IMR-90 (cell line): Measurements from ENCODE around the gene ANO2. TPM values are rescaled to one million over a fixed set of nuclear protein-coding genes. Genes with fewer than 3 reads are reported as not detected.

Source experiments
- ATAC-seq: fragments of 200-7000 bp; cut with Tn5 transposase; 2 replicates; pipeline ENCODE4 v1.9.1; 2020; ENCODE audit warnings: low read depth, mild to moderate bottlenecking, moderate library complexity
- BruUV-seq: library from RNA; stranded (reverse); fragments of 400-500 nt; replicated peaks from 2 replicates; lab custom pipeline; 2021; lab: Mats Ljungman, UMichigan
- CTCF ChIA-PET: fragments of 300-600 bp; formaldehyde crosslinking; extraction: SDS; loops from one replicate; lab custom pipeline; 2021; ENCODE audit warnings: antibody characterized with exemption; lab: Yijun Ruan, JAX
- POLR2A ChIA-PET: fragments of 300-600 bp; sonication (Branson Sonifier 250); formaldehyde crosslinking; loops from one replicate; lab custom pipeline; 2022; ENCODE audit warnings: antibody characterized with exemption; ENCODE audit not compliant: unreplicated experiment; lab: Charles Lee
- DNase-seq: peaks from one replicate; pipeline ENCODE4 v3.0.0; 2013
- H2AFZ ChIP-seq: replicated peaks from 2 replicates; pipeline ENCODE3; 2013; ENCODE audit warnings: low read length, mild to moderate bottlenecking; ENCODE audit not compliant: poor library complexity
- H2AK5ac ChIP-seq: 2 replicates; pipeline ENCODE4 v1.6.1; 2013; ENCODE audit warnings: low read depth, low read length, inconsistent platforms
- H2AK9ac ChIP-seq: replicated peaks from 2 replicates; pipeline ENCODE3; 2013; ENCODE audit warnings: mild to moderate bottlenecking, low read depth, low read length, moderate library complexity; ENCODE audit not compliant: poor library complexity
- H2BK120ac ChIP-seq: 2 replicates; pipeline ENCODE4 v1.6.1; 2013; ENCODE audit warnings: low read depth, low read length, inconsistent platforms
- H2BK15ac ChIP-seq: 3 replicates; pipeline ENCODE4 v1.6.1; 2013; ENCODE audit warnings: low read depth, low read length, inconsistent platforms
- H2BK20ac ChIP-seq: 2 replicates; pipeline ENCODE4 v1.6.1; 2013; ENCODE audit warnings: low read depth, mild to moderate bottlenecking, inconsistent platforms, low read length, moderate library complexity
- H2BK5ac ChIP-seq: 2 replicates; pipeline ENCODE4 v1.6.1; 2013; ENCODE audit warnings: mild to moderate bottlenecking, low read depth, low read length, inconsistent platforms; ENCODE audit not compliant: poor library complexity, severe bottlenecking
- H3K14ac ChIP-seq: replicated peaks from 2 replicates; pipeline ENCODE4 v1.6.1; 2013; ENCODE audit warnings: low read depth, low read length, inconsistent platforms
- H3K18ac ChIP-seq: 2 replicates; pipeline ENCODE4 v1.6.1; 2013; ENCODE audit warnings: low read depth, low read length, control low read depth
- H3K23ac ChIP-seq: 2 replicates; pipeline ENCODE4 v1.6.1; 2013; ENCODE audit warnings: low read depth, low read length, inconsistent platforms
- H3K27ac ChIP-seq: 2 replicates; pipeline ENCODE4 v1.5.1; 2013; ENCODE audit warnings: mild to moderate bottlenecking, control low read depth, low read length; ENCODE audit not compliant: insufficient read depth
- H3K27me3 ChIP-seq: 2 replicates; pipeline ENCODE4 v1.6.1; 2013; ENCODE audit warnings: low read length; ENCODE audit not compliant: control insufficient read depth, insufficient read depth
- H3K36me3 ChIP-seq: 2 replicates; pipeline ENCODE4 v1.6.1; 2013; ENCODE audit warnings: low read length, mixed read lengths; ENCODE audit not compliant: control insufficient read depth, insufficient read depth
- H3K4ac ChIP-seq: 2 replicates; pipeline ENCODE4 v1.6.1; 2013; ENCODE audit warnings: low read depth, low read length, inconsistent platforms
- H3K4me1 ChIP-seq: 2 replicates; pipeline ENCODE4 v1.6.1; 2013; ENCODE audit warnings: low read length, mixed read lengths; ENCODE audit not compliant: control insufficient read depth, insufficient read depth
- H3K4me2 ChIP-seq: 2 replicates; pipeline ENCODE4 v1.6.1; 2013; ENCODE audit warnings: low read depth, mild to moderate bottlenecking, control low read depth, low read length, moderate library complexity
- H3K4me3 ChIP-seq: 2 replicates; pipeline ENCODE4 v1.5.1; 2013; ENCODE audit warnings: low read depth, mild to moderate bottlenecking, control low read depth, low read length, moderate library complexity; ENCODE audit not compliant: insufficient read depth
- H3K56ac ChIP-seq: 2 replicates; pipeline ENCODE4 v1.6.1; 2013; ENCODE audit warnings: low read length, inconsistent platforms; ENCODE audit not compliant: insufficient read depth; ENCODE audit errors: extremely low read depth
- H3K79me1 ChIP-seq, 2 experiments: 2 replicates each; pipeline ENCODE4 v1.6.1; 2013; ENCODE audit warnings: low read length in 2 of 2, inconsistent platforms in 1 of 2, low read depth in 1 of 2
- H3K9ac ChIP-seq: 2 replicates; pipeline ENCODE4 v1.6.1; 2013; ENCODE audit warnings: low read depth, low read length, control low read depth
- H3K9me1 ChIP-seq: 2 replicates; pipeline ENCODE4 v1.6.1; 2013; ENCODE audit warnings: low read length, inconsistent platforms; ENCODE audit not compliant: insufficient read depth
- H3K9me3 ChIP-seq: 2 replicates; pipeline ENCODE4 v1.6.1; 2013; ENCODE audit warnings: low read length; ENCODE audit not compliant: control insufficient read depth, insufficient read depth
- H4K20me1 ChIP-seq: 2 replicates; pipeline ENCODE4 v1.6.1; 2013; ENCODE audit warnings: low read length, inconsistent platforms; ENCODE audit not compliant: insufficient read depth
- H4K5ac ChIP-seq: 2 replicates; pipeline ENCODE4 v1.6.1; 2013; ENCODE audit warnings: mild to moderate bottlenecking, low read depth, low read length, control low read depth
- H4K8ac ChIP-seq, 2 experiments: 2 replicates each; pipeline ENCODE4 v1.6.1; 2013; ENCODE audit warnings: low read depth in 2 of 2, low read length in 2 of 2, control low read depth in 1 of 2, inconsistent platforms in 1 of 2
- H4K91ac ChIP-seq: 2 replicates; pipeline ENCODE4 v1.6.1; 2013; ENCODE audit warnings: low read depth, low read length, inconsistent platforms; ENCODE audit not compliant: insufficient read depth
- BHLHE40 ChIP-seq: fragments of 150-350 bp; IDR thresholded peaks from 2 replicates; pipeline ENCODE4 v1.6.1; 2016; ENCODE audit warnings: mild to moderate bottlenecking, low read depth, low read length
- CEBPB ChIP-seq: IDR thresholded peaks from 2 replicates; pipeline ENCODE4 v1.6.1; 2012; ENCODE audit warnings: low read depth, low read length, improper control_type of control experiment
- CHD1 ChIP-seq: IDR thresholded peaks from 2 replicates; pipeline ENCODE4 v1.6.1; 2012; ENCODE audit warnings: low read depth, low read length, improper control_type of control experiment
- FOS ChIP-seq: fragments of 150-350 bp; IDR thresholded peaks from 2 replicates; pipeline ENCODE4 v1.6.1; 2016; ENCODE audit warnings: low read depth, low read length
- MAFK ChIP-seq: IDR thresholded peaks from 2 replicates; pipeline ENCODE4 v1.6.1; 2012; ENCODE audit warnings: low read depth, low read length, improper control_type of control experiment
- MAZ ChIP-seq: IDR thresholded peaks from 2 replicates; pipeline ENCODE4 v1.6.1; 2012; ENCODE audit warnings: low read depth, mild to moderate bottlenecking, low read length, improper control_type of control experiment, moderate library complexity, borderline replicate concordance
- MXI1 ChIP-seq: IDR thresholded peaks from 2 replicates; pipeline ENCODE4 v1.6.1; 2012; ENCODE audit warnings: low read depth, mild to moderate bottlenecking, low read length, moderate library complexity, borderline replicate concordance
- NFE2L2 ChIP-seq: fragments of 150-350 bp; IDR thresholded peaks from 2 replicates; pipeline ENCODE4 v1.6.1; 2016; ENCODE audit warnings: low read depth, mild to moderate bottlenecking, low read length
- POLR2A ChIP-seq: IDR thresholded peaks from 2 replicates; pipeline ENCODE4 v1.6.1; 2012; ENCODE audit warnings: mild to moderate bottlenecking, low read depth, low read length
- RAD21 ChIP-seq: IDR thresholded peaks from 2 replicates; pipeline ENCODE4 v1.6.1; 2012; ENCODE audit warnings: low read length, improper control_type of control experiment
- RCOR1 ChIP-seq: IDR thresholded peaks from 2 replicates; pipeline ENCODE4 v1.6.1; 2012; ENCODE audit warnings: mild to moderate bottlenecking, low read length, improper control_type of control experiment; ENCODE audit not compliant: insufficient replicate concordance
- RFX5 ChIP-seq: IDR thresholded peaks from 2 replicates; pipeline ENCODE4 v1.8.0; 2012; ENCODE audit warnings: low read depth, mild to moderate bottlenecking, low read length, moderate library complexity
- SMC3 ChIP-seq: fragments of 150-350 bp; IDR thresholded peaks from 2 replicates; pipeline ENCODE4 v1.6.1; 2016; ENCODE audit warnings: low read depth, mild to moderate bottlenecking, antibody characterized with exemption, low read length, moderate library complexity
- WGBS, 2 experiments: methylation state at CpG; one replicate each; pipeline versions ENCODE4 v1.1.5 to v1.1.7; 2013; ENCODE audit warnings: missing lambda C conversion rate in 2 of 2; ENCODE audit not compliant: insufficient read length in 1 of 2; ENCODE audit errors: extremely low coverage in 2 of 2; 5-methylcytosine and 5-hydroxymethylcytosine counted together
- dilution Hi-C: fragments of 300-500 bp; cut with HindIII; formaldehyde crosslinking; loops from one replicate; pipeline ENCODE4 v1.14.3; 2018; ENCODE audit warnings: low sequenced_read_pairs; ENCODE audit not compliant: unreplicated experiment
- in situ Hi-C: fragments of 300-500 bp; cut with MboI; formaldehyde crosslinking; loops from 3 replicates; pipeline ENCODE4 v1.14.3; 2019; ENCODE audit warnings: low sequenced_read_pairs, inconsistent platforms, mixed read lengths
- intact Hi-C: fragments of 100-400 bp; cut with micrococcal nuclease; formaldehyde crosslinking; loops from 2 replicates; pipeline ENCODE4 v1.10.0; 2022
- polyA plus RNA-seq, 3 experiments: library from polyadenylated mRNA; depleted of rRNA; stranded (reverse); fragments of >200 nt; gene quantifications; 2 replicates each; pipeline ENCODE4 v1.2.3, GENCODE V29; 2012; ENCODE audit warnings: low replicate concordance in 1 of 3
- total RNA-seq: library from RNA; depleted of rRNA; stranded (reverse); fragments of >200 nt; gene quantifications from 2 replicates; pipeline ENCODE4 v1.2.3, GENCODE V29; 2012
- TF ChIP-seq, protein P1 (sequence below): fragments of 150-350 bp; IDR thresholded peaks from 2 replicates; pipeline ENCODE4 v1.6.1; 2017; ENCODE audit warnings: mild to moderate bottlenecking, antibody characterized with exemption, low read length, low read depth
- TF ChIP-seq, protein P2 (sequence below): fragments of 150-350 bp; IDR thresholded peaks from 2 replicates; pipeline ENCODE4 v1.6.1; 2016; ENCODE audit warnings: low read depth, mild to moderate bottlenecking, low read length, moderate library complexity, borderline replicate concordance
- TF ChIP-seq, protein P3 (sequence below): conservative IDR thresholded peaks from 2 replicates; pipeline ENCODE4 v1.5.1; 2012; ENCODE audit warnings: mild to moderate bottlenecking, low read depth, low read length, improper control_type of control experiment

The ANO2 gene
- total and polyA plus RNA-seq, 2 of the 4 experiments (the other 2 are of a cell fraction) = 0.22 TPM; not detected in 1

DNA sequence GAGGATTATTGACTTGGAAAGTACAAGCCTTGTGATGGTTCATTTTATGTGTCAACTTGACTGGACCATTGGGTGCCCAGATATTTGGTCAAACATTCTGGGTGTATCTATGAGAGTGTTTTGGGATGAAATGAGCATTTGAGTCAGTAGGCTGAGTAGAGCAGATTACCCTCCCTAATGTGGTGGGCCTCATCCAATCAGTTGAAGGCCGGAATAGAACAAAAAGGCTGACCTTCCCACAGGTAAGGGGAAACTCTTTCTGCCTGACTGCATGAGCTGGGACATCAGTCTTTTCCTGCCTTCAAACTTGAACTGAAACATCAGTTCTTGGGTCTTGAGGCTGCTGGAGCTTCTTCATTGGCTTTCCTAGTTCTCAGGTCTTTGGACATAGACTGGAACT, 98.1 kb downstream of the ANO2 start:
- no peaks in the 10 kb centered on the region for H3K36me3 ChIP-seq
- H3K4me1 ChIP-seq = no peaks in the 10 kb centered on the region
- H3K4me3 ChIP-seq = no peak overlapping the region
- no CpG with 5 or more reads among the region's 1 CpG for WGBS, 2 experiments
- dilution Hi-C loops = no loop called here
- TF ChIP-seq CHD1 (no peak), RAD21 (no peak), RCOR1 (no peak), POLR2A (no peak), MAFK (no peak), FOS (no peak), SMC3 (no peak), RFX5 (no peak), MXI1 (no peak), CEBPB (no peak), NFE2L2 (no peak), MAZ (no peak), BHLHE40 (no peak)
- TF ChIP-seq, protein P1, sequence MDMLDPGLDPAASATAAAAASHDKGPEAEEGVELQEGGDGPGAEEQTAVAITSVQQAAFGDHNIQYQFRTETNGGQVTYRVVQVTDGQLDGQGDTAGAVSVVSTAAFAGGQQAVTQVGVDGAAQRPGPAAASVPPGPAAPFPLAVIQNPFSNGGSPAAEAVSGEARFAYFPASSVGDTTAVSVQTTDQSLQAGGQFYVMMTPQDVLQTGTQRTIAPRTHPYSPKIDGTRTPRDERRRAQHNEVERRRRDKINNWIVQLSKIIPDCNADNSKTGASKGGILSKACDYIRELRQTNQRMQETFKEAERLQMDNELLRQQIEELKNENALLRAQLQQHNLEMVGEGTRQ = no peak
- TF ChIP-seq, protein P2, sequence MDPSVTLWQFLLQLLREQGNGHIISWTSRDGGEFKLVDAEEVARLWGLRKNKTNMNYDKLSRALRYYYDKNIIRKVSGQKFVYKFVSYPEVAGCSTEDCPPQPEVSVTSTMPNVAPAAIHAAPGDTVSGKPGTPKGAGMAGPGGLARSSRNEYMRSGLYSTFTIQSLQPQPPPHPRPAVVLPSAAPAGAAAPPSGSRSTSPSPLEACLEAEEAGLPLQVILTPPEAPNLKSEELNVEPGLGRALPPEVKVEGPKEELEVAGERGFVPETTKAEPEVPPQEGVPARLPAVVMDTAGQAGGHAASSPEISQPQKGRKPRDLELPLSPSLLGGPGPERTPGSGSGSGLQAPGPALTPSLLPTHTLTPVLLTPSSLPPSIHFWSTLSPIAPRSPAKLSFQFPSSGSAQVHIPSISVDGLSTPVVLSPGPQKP = no peak
- TF ChIP-seq, protein P3, sequence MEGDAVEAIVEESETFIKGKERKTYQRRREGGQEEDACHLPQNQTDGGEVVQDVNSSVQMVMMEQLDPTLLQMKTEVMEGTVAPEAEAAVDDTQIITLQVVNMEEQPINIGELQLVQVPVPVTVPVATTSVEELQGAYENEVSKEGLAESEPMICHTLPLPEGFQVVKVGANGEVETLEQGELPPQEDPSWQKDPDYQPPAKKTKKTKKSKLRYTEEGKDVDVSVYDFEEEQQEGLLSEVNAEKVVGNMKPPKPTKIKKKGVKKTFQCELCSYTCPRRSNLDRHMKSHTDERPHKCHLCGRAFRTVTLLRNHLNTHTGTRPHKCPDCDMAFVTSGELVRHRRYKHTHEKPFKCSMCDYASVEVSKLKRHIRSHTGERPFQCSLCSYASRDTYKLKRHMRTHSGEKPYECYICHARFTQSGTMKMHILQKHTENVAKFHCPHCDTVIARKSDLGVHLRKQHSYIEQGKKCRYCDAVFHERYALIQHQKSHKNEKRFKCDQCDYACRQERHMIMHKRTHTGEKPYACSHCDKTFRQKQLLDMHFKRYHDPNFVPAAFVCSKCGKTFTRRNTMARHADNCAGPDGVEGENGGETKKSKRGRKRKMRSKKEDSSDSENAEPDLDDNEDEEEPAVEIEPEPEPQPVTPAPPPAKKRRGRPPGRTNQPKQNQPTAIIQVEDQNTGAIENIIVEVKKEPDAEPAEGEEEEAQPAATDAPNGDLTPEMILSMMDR = no peak
- no peak for DNase-seq
- no peak overlapping the region for H2AK9ac ChIP-seq
- no peak for ATAC-seq
- H2BK15ac ChIP-seq = no peak overlapping the region
- H3K14ac ChIP-seq = no peak overlapping the region
- H3K9me1 ChIP-seq = no peaks in the 10 kb centered on the region
- no peak overlapping the region for H3K18ac ChIP-seq
- H4K91ac ChIP-seq = no peak overlapping the region
- H3K27me3 ChIP-seq = peaks cover under 1% of the 10 kb centered on the region; the same call in 1 of the 2 replicates
- H3K23ac ChIP-seq = no peak overlapping the region
- H3K9ac ChIP-seq = no peak overlapping the region
- H2AFZ ChIP-seq = no peak overlapping the region
- ChIA-PET CTCF (no interaction called here), POLR2A (no interaction called here)
- no peaks in the 10 kb centered on the region for H4K20me1 ChIP-seq
- no peaks in the 10 kb centered on the region for H3K79me1 ChIP-seq
- H4K5ac ChIP-seq = no peak overlapping the region
- no peak overlapping the region for H4K8ac ChIP-seq
- BruUV-seq = no TSS peak
- H2AK5ac ChIP-seq = no peak overlapping the region
- H3K27ac ChIP-seq = no peak overlapping the region
- intact Hi-C loops = no loop called here
- in situ Hi-C loops = no loop called here
- no peak overlapping the region for H3K4ac ChIP-seq
- no peak overlapping the region for H2BK120ac ChIP-seq
- no peak overlapping the region for H3K56ac ChIP-seq
- no peaks in the 10 kb centered on the region for H3K9me3 ChIP-seq
- no peak overlapping the region for H2BK5ac ChIP-seq
- no peak overlapping the region for H3K4me2 ChIP-seq
- H2BK20ac ChIP-seq = no peak overlapping the region
